DMS53 treated with DMSO at 0.1 percent for 48 hours (cell line): ENCODE data around the gene RIC8A.
"Not testable (repeated sequence)": the region's sequence is repeated elsewhere in the genome, so short reads cannot be mapped to it uniquely, and the experiment has no call there.

Experiments
- DNase-seq: peaks from one replicate; lab custom pipeline; 2025; ENCODE audit not compliant: unreplicated experiment; lab: John Stamatoyannopoulos, UW

Gene RIC8A

GRCh38 chr11:207208-207862 is at the start of gene RIC8A, which contains the start of gene BET1L:
Gene RIC8A, plus strand, starts transcription at chr11:207708. Its CDS starts 1,147 bp downstream, at chr11:208855.
Gene BET1L, minus strand, starts transcription at chr11:207399. Its CDS starts 78 bp downstream, at chr11:207321.
- peak; percentile 93 for DNase-seq

- DNase-seq, result not testable (repeated sequence)
These were observed 27.3 kb upstream of the RIC8A start for GRCh38 chr11:180242-180641.

- not testable (repeated sequence) for DNase-seq
These were observed 18.2 kb upstream of the RIC8A start for GRCh38 chr11:189200-189783.

GRCh38 chr11:189843-190311 is 17.6 kb upstream of the RIC8A start:
- DNase-seq, result not testable (repeated sequence)

- DNase-seq, result not testable (repeated sequence)
These were observed 17.0 kb upstream of the RIC8A start for GRCh38 chr11:190546-190945.

GRCh38 chr11:191490-192478 is 15.7 kb upstream of the RIC8A start:
- DNase-seq, result not testable (repeated sequence)

GRCh38 chr11:192674-193128 is 14.8 kb upstream of the RIC8A start, which contains the start of gene SCGB1C1:
Gene SCGB1C1, plus strand, starts transcription at chr11:193078. Its CDS starts 22 bp downstream, at chr11:193100.
- DNase-seq, result not testable (repeated sequence)

- DNase-seq, result not testable (repeated sequence)
These were observed 14.0 kb upstream of the RIC8A start for GRCh38 chr11:193481-193880.

GRCh38 chr11:196786-197731 is 10.4 kb upstream of the RIC8A start:
- no peak for DNase-seq

GRCh38 chr11:197741-198235 is 9.7 kb upstream of the RIC8A start:
- DNase-seq, result no peak

- DNase-seq, result no peak
These were observed 9.2 kb upstream of the RIC8A start for GRCh38 chr11:198236-198806.

GRCh38 chr11:199004-199581 is 8.4 kb upstream of the RIC8A start:
- DNase-seq, result no peak

- DNase-seq, result no peak
These were observed 7.7 kb upstream of the RIC8A start for GRCh38 chr11:199782-200181.

- no peak for DNase-seq
These were observed 7.1 kb upstream of the RIC8A start for GRCh38 chr11:200224-201003.

GRCh38 chr11:201966-202365 is 5.5 kb upstream of the RIC8A start:
- DNase-seq, result no peak

- DNase-seq, result no peak
These were observed 5.0 kb upstream of the RIC8A start for GRCh38 chr11:202490-202889.

GRCh38 chr11:203056-203944 is 4.2 kb upstream of the RIC8A start:
- DNase-seq, result no peak
